Liver (tissue), 9 donors: Measurements from ENCODE around the gene SLC9A8. TPM values are rescaled to one million over a fixed set of nuclear protein-coding genes. Genes with fewer than 3 reads are reported as not detected.

Experiments
- DNase-seq: peaks from one replicate; pipeline ENCODE4 v3.0.0-alpha.2; 2017; ENCODE audit warnings: low spot score
- H3K27ac ChIP-seq, 2 donors: one replicate each; pipeline ENCODE4 v1.7.0; 2013; ENCODE audit warnings: inconsistent platforms in 2 of 2, low read length in 2 of 2, control low read depth in 1 of 2, low read depth in 1 of 2, mild to moderate bottlenecking in 1 of 2
- H3K27me3 ChIP-seq, 4 donors: one replicate each; pipeline versions ENCODE4 v1.6.1 to v1.7.0; 2013; ENCODE audit warnings: low read length in 3 of 4, inconsistent platforms in 1 of 4, mild to moderate bottlenecking in 1 of 4, moderate library complexity in 1 of 4; ENCODE audit not compliant: control insufficient read depth in 4 of 4, insufficient read depth in 4 of 4
- H3K36me3 ChIP-seq, 4 donors: one replicate each; pipeline versions ENCODE4 v1.6.1 to v1.7.0; 2013; ENCODE audit warnings: low read length in 3 of 4, mild to moderate bottlenecking in 3 of 4, low read depth in 1 of 4, moderate library complexity in 1 of 4; ENCODE audit not compliant: control insufficient read depth in 4 of 4, insufficient read depth in 3 of 4
- H3K4me1 ChIP-seq, 4 donors: one replicate each; pipeline versions ENCODE4 v1.6.1 to v1.7.0; 2013; ENCODE audit warnings: low read length in 3 of 4, mild to moderate bottlenecking in 3 of 4, moderate library complexity in 1 of 4; ENCODE audit not compliant: control insufficient read depth in 4 of 4, insufficient read depth in 4 of 4
- H3K4me3 ChIP-seq, 3 donors: one replicate each; pipeline versions ENCODE4 v1.6.1 to v1.7.0; 2013; ENCODE audit warnings: low read length in 3 of 3, control low read depth in 1 of 3, low read depth in 1 of 3, mild to moderate bottlenecking in 1 of 3
- H3K9ac ChIP-seq, 2 donors: one replicate each; pipeline ENCODE4 v1.7.0; 2013; ENCODE audit warnings: low read length in 2 of 2, mild to moderate bottlenecking in 2 of 2, moderate library complexity in 2 of 2, control low read depth in 1 of 2, low read depth in 1 of 2
- H3K9me3 ChIP-seq, 4 donors: one replicate each; pipeline versions ENCODE4 v1.6.1 to v1.7.0; 2013; ENCODE audit warnings: low read length in 3 of 4; ENCODE audit not compliant: control insufficient read depth in 4 of 4
- EGR1 ChIP-seq, 2 donors: IDR thresholded peaks; 2 replicates each; pipeline ENCODE4 v1.6.1; 2016 to 2018; ENCODE audit warnings: antibody characterized with exemption in 2 of 2, low read depth in 2 of 2
- FOXA1 ChIP-seq: IDR thresholded peaks from 2 replicates; pipeline ENCODE4 v1.6.1; 2016; ENCODE audit warnings: antibody characterized with exemption
- FOXA2 ChIP-seq: IDR thresholded peaks from 2 replicates; pipeline ENCODE4 v1.6.1; 2016; ENCODE audit warnings: antibody characterized with exemption
- GABPA ChIP-seq, 2 donors: IDR thresholded peaks in 1 of 2; conservative IDR thresholded peaks in 1 of 2; 2 replicates each; pipeline ENCODE4 v1.6.1; 2016; ENCODE audit warnings: antibody characterized with exemption in 2 of 2, mild to moderate bottlenecking in 1 of 2, moderate library complexity in 1 of 2
- HNF4A ChIP-seq, 2 donors: conservative IDR thresholded peaks; 2 replicates each; pipeline ENCODE4 v1.6.1; 2016; ENCODE audit warnings: antibody characterized with exemption in 2 of 2, mild to moderate bottlenecking in 2 of 2
- HNF4G ChIP-seq: IDR thresholded peaks from 2 replicates; pipeline ENCODE4 v1.6.1; 2016; ENCODE audit warnings: antibody characterized with exemption
- JUND ChIP-seq, 2 donors: IDR thresholded peaks; 2 replicates each; pipeline ENCODE4 v1.6.1; 2016; ENCODE audit warnings: antibody characterized with exemption in 2 of 2
- NR2F2 ChIP-seq: IDR thresholded peaks from 2 replicates; pipeline ENCODE4 v1.6.1; 2016; ENCODE audit warnings: antibody characterized with exemption
- RAD21 ChIP-seq, 2 donors: IDR thresholded peaks; 2 replicates each; pipeline ENCODE4 v1.6.1; 2016; ENCODE audit warnings: antibody characterized with exemption in 2 of 2, mild to moderate bottlenecking in 2 of 2
- RXRA ChIP-seq, 2 donors: IDR thresholded peaks; 2 replicates each; pipeline ENCODE4 v1.6.1; 2017 to 2018; ENCODE audit warnings: antibody characterized with exemption in 2 of 2, mild to moderate bottlenecking in 1 of 2
- SP1 ChIP-seq: IDR thresholded peaks from 2 replicates; pipeline ENCODE4 v1.6.1; 2018; ENCODE audit warnings: antibody characterized with exemption, mild to moderate bottlenecking
- TAF1 ChIP-seq: conservative IDR thresholded peaks from 2 replicates; pipeline ENCODE4 v1.6.1; 2016; ENCODE audit warnings: antibody characterized with exemption, mild to moderate bottlenecking
- YY1 ChIP-seq: IDR thresholded peaks from 2 replicates; pipeline ENCODE4 v1.6.1; 2016; ENCODE audit warnings: antibody characterized with exemption, mild to moderate bottlenecking
- WGBS: extraction: QIAGEN DNeasy Blood & Tissue Kit; methylation state at CpG from one replicate; pipeline ENCODE4 v1.1.7; 2013; 5-methylcytosine and 5-hydroxymethylcytosine counted together
- polyA plus RNA-seq, 2 donors: library from polyadenylated mRNA; stranded (reverse) in 1 of 2; unstranded in 1 of 2; fragments of 200-250 nt in 1 of 2; fragments of >200 nt in 1 of 2; fragmentation: Nextera tagmentation in 1 of 2; extraction: Ambion mirVana in 1 of 2; gene quantifications; one replicate each; pipeline versions ENCODE4 v1.2.1 to v1.2.3, GENCODE V29; 2013 to 2015
- total RNA-seq, 2 donors: library from RNA; depleted of rRNA; stranded (reverse); fragments of >200 nt; gene quantifications; one replicate each; pipeline ENCODE4 v1.2.3, GENCODE V29; 2014
- TF ChIP-seq, protein P1 (sequence below): IDR thresholded peaks from 2 replicates; pipeline ENCODE4 v1.6.1; 2016; ENCODE audit warnings: antibody characterized with exemption
- TF ChIP-seq, protein P2 (sequence below): IDR thresholded peaks from 2 replicates; pipeline ENCODE4 v1.6.1; 2016; ENCODE audit warnings: antibody characterized with exemption
- TF ChIP-seq, protein P3 (sequence below): fragments of 150-350 bp; IDR thresholded peaks from 2 replicates; pipeline ENCODE4 v1.5.1; 2017; ENCODE audit warnings: improper control_type of control experiment, low read depth, low read length; ENCODE audit not compliant: missing input control
- TF ChIP-seq, protein P4 (sequence below): IDR thresholded peaks from 2 replicates; pipeline ENCODE4 v1.6.1; 2016; ENCODE audit warnings: antibody characterized with exemption, mild to moderate bottlenecking
- TF ChIP-seq, protein P5 (sequence below): IDR thresholded peaks from 2 replicates; pipeline ENCODE4 v1.6.1; 2016; ENCODE audit warnings: antibody characterized with exemption
- donor health status: healthy.
- donor health status: healthy.
- donor health status: healthy.
- donor health status: healthy.
- donor health status: healthy.

The SLC9A8 gene
- total and polyA plus RNA-seq, 4 donors, result 4.0 to 9.5 (median 8.6) TPM

- Histone ChIP-seq H3K4me1 (peaks cover 0 to 18% (median 10%) of the 10 kb centered on the region in 4 donors), H3K9me3 (no peaks in the 10 kb centered on the region), H3K27ac (peak overlapping the region; percentile 86 to 87), H3K4me3 (peak overlapping the region; percentile 18 to 84 (median 60)), H3K27me3 (no peaks in the 10 kb centered on the region), H3K9ac (peak overlapping the region; percentile 45 to 82), H3K36me3 (peaks cover 0 to 8% (median 4%) of the 10 kb centered on the region in 4 donors)
- TF ChIP-seq HNF4A (conservative IDR thresholded peaks at IDR 0.05) (no peak), FOXA2 (peak; percentile 30)
- WGBS, result 23% methylated on average over 11 of the region's 11 CpGs
- no peak for DNase-seq
Observed at GRCh38 chr20:49811825-49812506, 662 bp upstream of the SLC9A8 start.

DNA sequence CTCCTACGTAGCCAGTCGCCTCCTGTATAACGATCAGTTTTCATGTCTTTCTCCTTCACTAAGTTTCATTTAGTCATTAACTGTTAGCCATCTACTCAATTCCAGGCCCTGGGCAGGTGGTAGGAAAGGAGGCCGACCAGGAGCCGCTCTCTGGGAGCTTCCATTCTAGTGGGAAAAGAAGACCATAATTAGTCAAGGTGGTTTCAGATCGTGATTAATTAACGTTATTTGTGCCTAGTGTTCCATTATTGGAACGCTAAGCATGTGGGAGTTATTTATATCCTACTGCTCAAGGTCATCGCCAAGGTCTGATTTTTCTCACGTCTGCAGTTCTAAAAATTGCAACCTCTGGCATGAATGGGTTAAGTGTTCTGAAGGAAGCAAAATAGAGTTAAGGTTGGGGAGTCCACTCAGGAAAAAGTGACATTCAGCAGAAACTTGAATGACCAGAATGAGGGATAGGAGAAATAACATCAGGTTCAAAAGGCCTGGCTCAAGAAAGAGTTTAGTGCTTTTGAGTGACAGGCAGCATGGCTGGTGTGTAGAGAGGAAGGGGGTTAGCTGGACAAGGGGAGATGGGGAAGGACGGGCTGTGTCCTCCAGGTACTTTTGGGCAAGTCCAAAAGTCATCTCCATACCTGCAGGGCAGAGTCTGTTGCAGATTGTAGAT is 812 bp downstream of the SLC9A8 start:
- no peaks in the 10 kb centered on the region for H3K9me3 ChIP-seq
- H3K36me3 ChIP-seq, result peaks cover 0 to 15% (median 4%) of the 10 kb centered on the region in 4 donors
- H3K4me1 ChIP-seq, result peaks cover 0 to 18% (median 10%) of the 10 kb centered on the region in 4 donors
- peak overlapping the region; percentile 60 to 85 (median 84) for H3K4me3 ChIP-seq
- no peak for DNase-seq
- peak overlapping the region; percentile 86 to 87 for H3K27ac ChIP-seq
- WGBS, result 9% methylated on average over 11 of the region's 11 CpGs
- no peaks in the 10 kb centered on the region for H3K27me3 ChIP-seq
- H3K9ac ChIP-seq, result peak overlapping the region; percentile 82 to 98
- TF ChIP-seq FOXA2, result no peak
- TF ChIP-seq, protein P1, sequence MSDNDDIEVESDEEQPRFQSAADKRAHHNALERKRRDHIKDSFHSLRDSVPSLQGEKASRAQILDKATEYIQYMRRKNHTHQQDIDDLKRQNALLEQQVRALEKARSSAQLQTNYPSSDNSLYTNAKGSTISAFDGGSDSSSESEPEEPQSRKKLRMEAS, result no peak
- no peak for TF ChIP-seq NR2F2
- TF ChIP-seq, protein P2, sequence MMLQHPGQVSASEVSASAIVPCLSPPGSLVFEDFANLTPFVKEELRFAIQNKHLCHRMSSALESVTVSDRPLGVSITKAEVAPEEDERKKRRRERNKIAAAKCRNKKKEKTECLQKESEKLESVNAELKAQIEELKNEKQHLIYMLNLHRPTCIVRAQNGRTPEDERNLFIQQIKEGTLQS, result no peak
- TF ChIP-seq HNF4A (conservative IDR thresholded peaks at IDR 0.05), result peak in 1 of 2 donors; percentile 26
- TF ChIP-seq SP1, result no peak
- no peak for TF ChIP-seq GABPA (IDR thresholded peaks at IDR 0.05 in 1 of 2, conservative IDR thresholded peaks at IDR 0.05 in 1 of 2)
- TF ChIP-seq, protein P3, sequence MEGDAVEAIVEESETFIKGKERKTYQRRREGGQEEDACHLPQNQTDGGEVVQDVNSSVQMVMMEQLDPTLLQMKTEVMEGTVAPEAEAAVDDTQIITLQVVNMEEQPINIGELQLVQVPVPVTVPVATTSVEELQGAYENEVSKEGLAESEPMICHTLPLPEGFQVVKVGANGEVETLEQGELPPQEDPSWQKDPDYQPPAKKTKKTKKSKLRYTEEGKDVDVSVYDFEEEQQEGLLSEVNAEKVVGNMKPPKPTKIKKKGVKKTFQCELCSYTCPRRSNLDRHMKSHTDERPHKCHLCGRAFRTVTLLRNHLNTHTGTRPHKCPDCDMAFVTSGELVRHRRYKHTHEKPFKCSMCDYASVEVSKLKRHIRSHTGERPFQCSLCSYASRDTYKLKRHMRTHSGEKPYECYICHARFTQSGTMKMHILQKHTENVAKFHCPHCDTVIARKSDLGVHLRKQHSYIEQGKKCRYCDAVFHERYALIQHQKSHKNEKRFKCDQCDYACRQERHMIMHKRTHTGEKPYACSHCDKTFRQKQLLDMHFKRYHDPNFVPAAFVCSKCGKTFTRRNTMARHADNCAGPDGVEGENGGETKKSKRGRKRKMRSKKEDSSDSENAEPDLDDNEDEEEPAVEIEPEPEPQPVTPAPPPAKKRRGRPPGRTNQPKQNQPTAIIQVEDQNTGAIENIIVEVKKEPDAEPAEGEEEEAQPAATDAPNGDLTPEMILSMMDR, result no peak
- TF ChIP-seq EGR1 (IDR thresholded peaks at IDR 0.05; ENCODE audit: low read depth in 2 of 2), result no peak
- TF ChIP-seq, protein P4, sequence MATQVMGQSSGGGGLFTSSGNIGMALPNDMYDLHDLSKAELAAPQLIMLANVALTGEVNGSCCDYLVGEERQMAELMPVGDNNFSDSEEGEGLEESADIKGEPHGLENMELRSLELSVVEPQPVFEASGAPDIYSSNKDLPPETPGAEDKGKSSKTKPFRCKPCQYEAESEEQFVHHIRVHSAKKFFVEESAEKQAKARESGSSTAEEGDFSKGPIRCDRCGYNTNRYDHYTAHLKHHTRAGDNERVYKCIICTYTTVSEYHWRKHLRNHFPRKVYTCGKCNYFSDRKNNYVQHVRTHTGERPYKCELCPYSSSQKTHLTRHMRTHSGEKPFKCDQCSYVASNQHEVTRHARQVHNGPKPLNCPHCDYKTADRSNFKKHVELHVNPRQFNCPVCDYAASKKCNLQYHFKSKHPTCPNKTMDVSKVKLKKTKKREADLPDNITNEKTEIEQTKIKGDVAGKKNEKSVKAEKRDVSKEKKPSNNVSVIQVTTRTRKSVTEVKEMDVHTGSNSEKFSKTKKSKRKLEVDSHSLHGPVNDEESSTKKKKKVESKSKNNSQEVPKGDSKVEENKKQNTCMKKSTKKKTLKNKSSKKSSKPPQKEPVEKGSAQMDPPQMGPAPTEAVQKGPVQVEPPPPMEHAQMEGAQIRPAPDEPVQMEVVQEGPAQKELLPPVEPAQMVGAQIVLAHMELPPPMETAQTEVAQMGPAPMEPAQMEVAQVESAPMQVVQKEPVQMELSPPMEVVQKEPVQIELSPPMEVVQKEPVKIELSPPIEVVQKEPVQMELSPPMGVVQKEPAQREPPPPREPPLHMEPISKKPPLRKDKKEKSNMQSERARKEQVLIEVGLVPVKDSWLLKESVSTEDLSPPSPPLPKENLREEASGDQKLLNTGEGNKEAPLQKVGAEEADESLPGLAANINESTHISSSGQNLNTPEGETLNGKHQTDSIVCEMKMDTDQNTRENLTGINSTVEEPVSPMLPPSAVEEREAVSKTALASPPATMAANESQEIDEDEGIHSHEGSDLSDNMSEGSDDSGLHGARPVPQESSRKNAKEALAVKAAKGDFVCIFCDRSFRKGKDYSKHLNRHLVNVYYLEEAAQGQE, result no peak
- no peak for TF ChIP-seq RXRA (IDR thresholded peaks at IDR 0.05)
- TF ChIP-seq FOXA1, result no peak
- TF ChIP-seq RAD21 (IDR thresholded peaks at IDR 0.05), result no peak
- no peak for TF ChIP-seq TAF1
- TF ChIP-seq HNF4G, result peak; percentile 34
- TF ChIP-seq YY1, result peak; percentile 9
- no peak for TF ChIP-seq JUND (IDR thresholded peaks at IDR 0.05)
- TF ChIP-seq, protein P5, sequence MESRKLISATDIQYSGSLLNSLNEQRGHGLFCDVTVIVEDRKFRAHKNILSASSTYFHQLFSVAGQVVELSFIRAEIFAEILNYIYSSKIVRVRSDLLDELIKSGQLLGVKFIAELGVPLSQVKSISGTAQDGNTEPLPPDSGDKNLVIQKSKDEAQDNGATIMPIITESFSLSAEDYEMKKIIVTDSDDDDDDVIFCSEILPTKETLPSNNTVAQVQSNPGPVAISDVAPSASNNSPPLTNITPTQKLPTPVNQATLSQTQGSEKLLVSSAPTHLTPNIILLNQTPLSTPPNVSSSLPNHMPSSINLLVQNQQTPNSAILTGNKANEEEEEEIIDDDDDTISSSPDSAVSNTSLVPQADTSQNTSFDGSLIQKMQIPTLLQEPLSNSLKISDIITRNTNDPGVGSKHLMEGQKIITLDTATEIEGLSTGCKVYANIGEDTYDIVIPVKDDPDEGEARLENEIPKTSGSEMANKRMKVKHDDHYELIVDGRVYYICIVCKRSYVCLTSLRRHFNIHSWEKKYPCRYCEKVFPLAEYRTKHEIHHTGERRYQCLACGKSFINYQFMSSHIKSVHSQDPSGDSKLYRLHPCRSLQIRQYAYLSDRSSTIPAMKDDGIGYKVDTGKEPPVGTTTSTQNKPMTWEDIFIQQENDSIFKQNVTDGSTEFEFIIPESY, result no peak
